H9 (cell line): ENCODE data around the gene IRF7. TPM values are rescaled to one million over a fixed set of nuclear protein-coding genes. Genes with fewer than 3 reads are reported as not detected.
A peak's percentile ranks its signal among the peaks of the same experiment; 100 is the strongest.

Source experiments
- DNase-seq: peaks from one replicate; pipeline ENCODE4 v3.0.0-alpha.2; 2017
- H2AFZ ChIP-seq: one replicate; pipeline ENCODE4 v1.6.1; 2013; ENCODE audit warnings: mild to moderate bottlenecking, low read length, control low read depth, moderate library complexity
- H2AK5ac ChIP-seq: 2 replicates; pipeline ENCODE4 v1.6.1; 2013; ENCODE audit warnings: low read length, control low read depth, mixed read lengths; ENCODE audit not compliant: insufficient read length
- H2BK120ac ChIP-seq: one replicate; pipeline ENCODE4 v1.6.1; 2013; ENCODE audit warnings: low read depth, mild to moderate bottlenecking, low read length, control low read depth, inconsistent platforms; ENCODE audit not compliant: poor library complexity, severe bottlenecking
- H2BK12ac ChIP-seq: 2 replicates; pipeline ENCODE4 v1.6.1; 2013; ENCODE audit warnings: low read length, control low read depth, mixed read lengths, low read depth; ENCODE audit not compliant: insufficient read length
- H2BK15ac ChIP-seq: 2 replicates; pipeline ENCODE4 v1.6.1; 2013; ENCODE audit warnings: low read depth, low read length, control low read depth
- H2BK20ac ChIP-seq: one replicate; pipeline ENCODE4 v1.6.1; 2013; ENCODE audit warnings: low read depth, mild to moderate bottlenecking, low read length, control low read depth, inconsistent platforms; ENCODE audit not compliant: poor library complexity, severe bottlenecking
- H2BK5ac ChIP-seq: 2 replicates; pipeline ENCODE4 v1.6.1; 2013; ENCODE audit warnings: low read length, control low read depth, mixed read lengths; ENCODE audit not compliant: insufficient read length
- H3K14ac ChIP-seq: 2 replicates; pipeline ENCODE4 v1.6.1; 2013; ENCODE audit warnings: low read length, control low read depth; ENCODE audit not compliant: insufficient read depth
- H3K18ac ChIP-seq: 2 replicates; pipeline ENCODE4 v1.6.1; 2013; ENCODE audit warnings: low read depth, mild to moderate bottlenecking, mixed read lengths, low read length, control low read depth; ENCODE audit not compliant: insufficient read length
- H3K23ac ChIP-seq: 2 replicates; pipeline ENCODE4 v1.6.1; 2013; ENCODE audit warnings: low read length, control low read depth, mixed read lengths, low read depth; ENCODE audit not compliant: insufficient read length
- H3K23me2 ChIP-seq: 2 replicates; pipeline ENCODE4 v1.6.1; 2013; ENCODE audit warnings: low read depth, mild to moderate bottlenecking, mixed read lengths, low read length, control low read depth; ENCODE audit not compliant: insufficient read length, poor library complexity, severe bottlenecking
- H3K27ac ChIP-seq: 2 replicates; pipeline ENCODE4 v1.5.1; 2013; ENCODE audit warnings: low read length, control low read depth, mixed read lengths, low read depth; ENCODE audit not compliant: insufficient read length
- H3K27me3 ChIP-seq: 2 replicates; pipeline ENCODE4 v1.6.1; 2013; ENCODE audit warnings: low read length, control low read depth, inconsistent platforms; ENCODE audit not compliant: insufficient read depth
- H3K4ac ChIP-seq: 2 replicates; pipeline ENCODE4 v1.6.1; 2013; ENCODE audit warnings: low read depth, mild to moderate bottlenecking, control low read depth, inconsistent platforms, low read length, moderate library complexity
- H3K4me1 ChIP-seq: 2 replicates; pipeline ENCODE4 v1.6.1; 2013; ENCODE audit warnings: low read length, control low read depth, inconsistent platforms; ENCODE audit not compliant: insufficient read depth
- H3K4me2 ChIP-seq: 2 replicates; pipeline ENCODE4 v1.6.1; 2013; ENCODE audit warnings: low read length, control low read depth, mixed read lengths; ENCODE audit not compliant: insufficient read length, insufficient read depth
- H3K56ac ChIP-seq: 2 replicates; pipeline ENCODE4 v1.6.1; 2013; ENCODE audit warnings: low read depth, mild to moderate bottlenecking, mixed read lengths, low read length, control low read depth; ENCODE audit not compliant: insufficient read length
- H3K79me1 ChIP-seq: 2 replicates; pipeline ENCODE4 v1.6.1; 2013; ENCODE audit warnings: low read depth, mild to moderate bottlenecking, moderate library complexity, low read length, control low read depth, inconsistent platforms; ENCODE audit not compliant: insufficient read depth, poor library complexity, severe bottlenecking
- H3K79me2 ChIP-seq: 2 replicates; pipeline ENCODE4 v1.6.1; 2013; ENCODE audit warnings: low read length, control low read depth, inconsistent platforms; ENCODE audit not compliant: insufficient read depth
- H3K9ac ChIP-seq: 2 replicates; pipeline ENCODE4 v1.6.1; 2013; ENCODE audit warnings: low read length, control low read depth, mixed read lengths; ENCODE audit not compliant: insufficient read length; ENCODE audit errors: extremely low read depth
- H3K9me3 ChIP-seq: one replicate; pipeline ENCODE4 v1.6.1; 2013; ENCODE audit warnings: low read depth, low read length, inconsistent platforms; ENCODE audit not compliant: control insufficient read depth
- H3T11ph ChIP-seq: one replicate; pipeline ENCODE4 v1.6.1; 2013; ENCODE audit warnings: mild to moderate bottlenecking, low read length, control low read depth, inconsistent platforms
- H4K20me1 ChIP-seq: one replicate; pipeline ENCODE4 v1.6.1; 2013; ENCODE audit not compliant: control insufficient read depth, insufficient read length, insufficient read depth
- H4K5ac ChIP-seq: 2 replicates; pipeline ENCODE4 v1.6.1; 2013; ENCODE audit warnings: low read depth, mild to moderate bottlenecking, mixed read lengths, low read length, control low read depth; ENCODE audit not compliant: insufficient read length
- H4K8ac ChIP-seq: replicated peaks from 2 replicates; pipeline ENCODE4 v1.6.1; 2013; ENCODE audit warnings: low read length, control low read depth, mixed read lengths, low read depth; ENCODE audit not compliant: insufficient read length
- H4K91ac ChIP-seq: 2 replicates; pipeline ENCODE4 v1.6.1; 2013; ENCODE audit warnings: low read depth, mild to moderate bottlenecking, moderate library complexity, mixed read lengths, low read length, control low read depth; ENCODE audit not compliant: insufficient read length
- H3K27ac Mint-ChIP-seq, 3 experiments: 2 replicates in 2 of 3; 3 replicates in 1 of 3; pipeline ENCODE4 v1.8.0; 2020 to 2021; ENCODE audit warnings: mixed read lengths in 3 of 3, mild to moderate bottlenecking in 1 of 3, moderate library complexity in 1 of 3
- H3K27me3 Mint-ChIP-seq: 2 replicates; pipeline ENCODE4 v1.8.0; 2021; ENCODE audit warnings: low read depth, mild to moderate bottlenecking, moderate library complexity, mixed read lengths
- H3K36me3 Mint-ChIP-seq, 3 experiments: 2 replicates in 2 of 3; 3 replicates in 1 of 3; pipeline ENCODE4 v1.8.0; 2020 to 2021; ENCODE audit warnings: low read depth in 3 of 3, mixed read lengths in 3 of 3; ENCODE audit not compliant: insufficient read depth in 1 of 3
- H3K4me1 Mint-ChIP-seq, 2 experiments: 2 replicates each; pipeline ENCODE4 v1.8.0; 2020; ENCODE audit warnings: mixed read lengths in 2 of 2
- H3K4me3 Mint-ChIP-seq, 2 experiments: 2 replicates in 1 of 2; 3 replicates in 1 of 2; pipeline ENCODE4 v1.8.0; 2020 to 2021; ENCODE audit warnings: mild to moderate bottlenecking in 2 of 2, mixed read lengths in 2 of 2, moderate library complexity in 1 of 2
- H3K9me3 Mint-ChIP-seq, 2 experiments: 2 replicates in 1 of 2; 3 replicates in 1 of 2; pipeline ENCODE4 v1.8.0; 2020; ENCODE audit warnings: mild to moderate bottlenecking in 2 of 2, mixed read lengths in 2 of 2, moderate library complexity in 1 of 2
- WGBS: extraction: QIAGEN DNeasy Blood & Tissue Kit; methylation state at CpG from one replicate; pipeline ENCODE4 v1.1.7; 2013; ENCODE audit warnings: missing lambda C conversion rate, low lambda C conversion rate, mixed read lengths; ENCODE audit not compliant: insufficient read length; ENCODE audit errors: extremely low coverage; 5-methylcytosine and 5-hydroxymethylcytosine counted together
- total RNA-seq: library from RNA; stranded (reverse); gene quantifications from 2 replicates; pipeline ENCODE4 v1.2.1, GENCODE V29; 2021
- TF ChIP-seq, protein P1 (sequence below): fragments of 200-600 bp; sonication (generic); conservative IDR thresholded peaks from 3 replicates; pipeline ENCODE4 v1.8.0; 2021; ENCODE audit warnings: antibody characterized with exemption, mild to moderate bottlenecking

The IRF7 gene
- total RNA-seq, 1 experiment from 2014 or later, result 9.8 TPM

DNA sequence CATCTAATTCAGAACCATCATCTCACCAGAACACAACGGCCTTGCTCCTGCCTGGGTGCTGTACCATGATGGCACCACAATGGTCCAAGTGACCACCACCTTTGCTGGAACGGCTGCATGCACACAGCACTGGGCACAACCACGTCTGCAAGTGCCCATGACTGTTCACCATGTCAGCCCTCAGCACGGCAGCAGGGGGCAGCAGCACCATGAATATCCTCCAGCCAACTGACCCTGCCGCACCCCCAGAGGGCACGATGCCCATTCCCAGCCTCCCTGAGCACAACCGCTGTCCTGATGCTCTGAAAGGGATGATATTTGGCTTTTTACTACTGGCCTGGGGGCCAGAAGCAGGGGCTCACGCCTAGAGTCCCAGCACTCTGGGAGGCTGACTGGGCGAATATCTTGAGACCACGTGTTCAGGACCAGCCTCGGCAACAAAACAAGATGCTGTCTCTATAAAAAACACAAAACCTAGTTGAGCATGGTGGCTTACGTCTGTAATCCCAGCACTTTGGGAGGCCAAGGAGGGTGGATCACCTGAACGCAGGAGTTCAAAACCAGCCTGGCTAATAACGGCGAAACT is 47.0 kb upstream of the IRF7 start:
- Mint-ChIP-seq H3K4me1 (0 out of 4 replicates have a peak, but pooled peaks cover 0 to 3% of the 10 kb centered on the region in 2 experiments), H3K9me3 (no peaks in the 10 kb centered on the region), H3K27me3 (no peaks in the 10 kb centered on the region), H3K36me3 (peaks cover 17 to 57% (median 39%) of the 10 kb centered on the region in 3 experiments; a peak in 6 of 7 replicates), H3K27ac (peak overlapping the region in 1 of 3 experiments; percentile 74; a peak in 1 of 7 replicates), H3K4me3 (no peak overlapping the region)
- Histone ChIP-seq H3K27me3 (no peaks in the 10 kb centered on the region), H3K4me1 (no peaks in the 10 kb centered on the region), H3K4me2 (no peak overlapping the region), H3K23ac (no peak overlapping the region), H4K8ac (no peak overlapping the region), H3K79me2 (no peaks in the 10 kb centered on the region), H4K20me1 (no peaks in the 10 kb centered on the region), H2BK20ac (no peak overlapping the region), H2BK15ac (no peak overlapping the region), H3K23me2 (no peaks in the 10 kb centered on the region), H2BK5ac (no peak overlapping the region), H3T11ph (no peak overlapping the region), H3K79me1 (no peaks in the 10 kb centered on the region), H3K9me3 (no peaks in the 10 kb centered on the region), H3K27ac (no peak overlapping the region), H2AFZ (no peak overlapping the region), H3K56ac (no peak overlapping the region), H4K5ac (no peak overlapping the region), H3K9ac (no peak overlapping the region), H4K91ac (no peak overlapping the region), H3K14ac (no peak overlapping the region), H3K4ac (no peak overlapping the region), H2BK12ac (no peak overlapping the region), H2BK120ac (no peak overlapping the region), H2AK5ac (no peak overlapping the region), H3K18ac (no peak overlapping the region)
- WGBS, result no CpG with 5 or more reads among the region's 15 CpGs
- peak; percentile 76 for DNase-seq
- TF ChIP-seq, protein P1, sequence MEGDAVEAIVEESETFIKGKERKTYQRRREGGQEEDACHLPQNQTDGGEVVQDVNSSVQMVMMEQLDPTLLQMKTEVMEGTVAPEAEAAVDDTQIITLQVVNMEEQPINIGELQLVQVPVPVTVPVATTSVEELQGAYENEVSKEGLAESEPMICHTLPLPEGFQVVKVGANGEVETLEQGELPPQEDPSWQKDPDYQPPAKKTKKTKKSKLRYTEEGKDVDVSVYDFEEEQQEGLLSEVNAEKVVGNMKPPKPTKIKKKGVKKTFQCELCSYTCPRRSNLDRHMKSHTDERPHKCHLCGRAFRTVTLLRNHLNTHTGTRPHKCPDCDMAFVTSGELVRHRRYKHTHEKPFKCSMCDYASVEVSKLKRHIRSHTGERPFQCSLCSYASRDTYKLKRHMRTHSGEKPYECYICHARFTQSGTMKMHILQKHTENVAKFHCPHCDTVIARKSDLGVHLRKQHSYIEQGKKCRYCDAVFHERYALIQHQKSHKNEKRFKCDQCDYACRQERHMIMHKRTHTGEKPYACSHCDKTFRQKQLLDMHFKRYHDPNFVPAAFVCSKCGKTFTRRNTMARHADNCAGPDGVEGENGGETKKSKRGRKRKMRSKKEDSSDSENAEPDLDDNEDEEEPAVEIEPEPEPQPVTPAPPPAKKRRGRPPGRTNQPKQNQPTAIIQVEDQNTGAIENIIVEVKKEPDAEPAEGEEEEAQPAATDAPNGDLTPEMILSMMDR, result peak; percentile 80
